H1 (cell line): ENCODE measurements around the gene CREG2. TPM values are rescaled to one million over a fixed set of nuclear protein-coding genes. Genes with fewer than 3 reads are reported as not detected.

Experiments used
- CHD2 ChIP-seq: IDR thresholded peaks from 2 replicates; pipeline ENCODE4 v1.6.1; 2012; ENCODE audit warnings: low read length, improper control_type of control experiment
- EP300 ChIP-seq, 2 experiments: IDR thresholded peaks; 1 replicate in 1 of 2; 2 replicates in 1 of 2; pipeline ENCODE4 v1.6.1; 2011 to 2012; ENCODE audit warnings: low read depth in 2 of 2, low read length in 2 of 2, mild to moderate bottlenecking in 2 of 2, borderline replicate concordance in 1 of 2, inconsistent platforms in 1 of 2, moderate library complexity in 1 of 2
- JUN ChIP-seq: IDR thresholded peaks from 2 replicates; pipeline ENCODE4 v1.6.1; 2011; ENCODE audit warnings: low read depth, mild to moderate bottlenecking, improper control_type of control experiment, low read length
- NANOG ChIP-seq: IDR thresholded peaks from 2 replicates; pipeline ENCODE4 v1.6.1; 2011; ENCODE audit warnings: low read length, low read depth, mild to moderate bottlenecking, inconsistent platforms; ENCODE audit not compliant: insufficient read depth, poor library complexity, severe bottlenecking
- RAD21 ChIP-seq, 2 experiments: IDR thresholded peaks in 1 of 2; conservative IDR thresholded peaks in 1 of 2; 2 replicates each; pipeline ENCODE4 v1.6.1; 2011; ENCODE audit warnings: low read depth in 2 of 2, low read length in 2 of 2, improper control_type of control experiment in 1 of 2, inconsistent platforms in 1 of 2, mild to moderate bottlenecking in 1 of 2, moderate library complexity in 1 of 2
- TEAD4 ChIP-seq: IDR thresholded peaks from 2 replicates; pipeline ENCODE4 v1.6.1; 2012; ENCODE audit warnings: low read depth, low read length, inconsistent platforms, mixed read lengths
- polyA plus RNA-seq, 7 experiments: library from polyadenylated mRNA; depleted of rRNA in 3 of 7; stranded (reverse) in 5 of 7; unstranded in 2 of 7; fragments of >200 nt in 5 of 7; fragments of 200-250 nt in 2 of 7; gene quantifications; 1 replicate in 5 of 7; 2 replicates in 1 of 7; 4 replicates in 1 of 7; pipeline versions ENCODE4 v1.2.1 to v1.2.3, GENCODE V29; 2011 to 2013; ENCODE audit warnings: missing spikeins in 2 of 7, mixed read lengths in 2 of 7
- total RNA-seq: library from RNA; stranded (reverse); fragmentation: NEBNext Ultra II Directional; extraction: Animal tissue kit (Norgen Biotek cat#: 25700); gene quantifications from 2 replicates; pipeline ENCODE4 v1.2.1, GENCODE V29; 2021
- TF ChIP-seq, protein P1 (sequence below): IDR thresholded peaks from 2 replicates; pipeline ENCODE4 v1.6.1; 2012; ENCODE audit warnings: low read length, inconsistent platforms
- TF ChIP-seq, protein P2 (sequence below): IDR thresholded peaks from 2 replicates; pipeline ENCODE4 v1.6.1; 2012; ENCODE audit warnings: inconsistent platforms

CREG2 gene
- total and polyA plus RNA-seq, 2 of the 8 experiments (the other 6 are each of a cell fraction or from before 2014, with no cell fraction given), result 2.0 to 2.2 TPM

DNA sequence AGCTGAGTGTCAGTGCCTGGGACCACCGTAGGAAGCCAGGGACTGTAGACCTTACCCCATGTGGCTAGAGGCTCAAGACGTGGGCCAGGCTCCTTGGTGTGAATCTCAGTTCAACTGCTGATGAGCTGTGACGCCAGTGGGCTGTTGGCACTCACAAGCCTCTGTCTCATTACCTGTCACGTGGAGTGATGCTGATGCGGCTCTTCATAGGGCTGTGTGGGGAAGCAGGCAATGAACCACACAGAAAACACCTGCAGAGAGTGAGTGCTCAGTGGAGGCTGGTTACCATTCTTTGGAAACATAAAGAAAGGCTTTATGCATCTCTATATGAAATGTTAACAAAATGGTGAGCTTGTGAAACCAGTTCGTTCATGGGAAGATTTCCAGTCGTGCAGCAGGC is 36.1 kb downstream of the CREG2 start (continued):
- TF ChIP-seq EP300 (IDR thresholded peaks at IDR 0.05; ENCODE audit: borderline replicate concordance in 1 of 2, low read depth in 2 of 2, low read length in 2 of 2) (no peak), JUN (no peak), CHD2 (no peak), NANOG (no peak), RAD21 (IDR thresholded peaks at IDR 0.05 in 1 of 2, conservative IDR thresholded peaks at IDR 0.05 in 1 of 2; ENCODE audit: low read depth in 2 of 2, low read length in 2 of 2) (no peak), TEAD4 (no peak)
- TF ChIP-seq, protein P1, sequence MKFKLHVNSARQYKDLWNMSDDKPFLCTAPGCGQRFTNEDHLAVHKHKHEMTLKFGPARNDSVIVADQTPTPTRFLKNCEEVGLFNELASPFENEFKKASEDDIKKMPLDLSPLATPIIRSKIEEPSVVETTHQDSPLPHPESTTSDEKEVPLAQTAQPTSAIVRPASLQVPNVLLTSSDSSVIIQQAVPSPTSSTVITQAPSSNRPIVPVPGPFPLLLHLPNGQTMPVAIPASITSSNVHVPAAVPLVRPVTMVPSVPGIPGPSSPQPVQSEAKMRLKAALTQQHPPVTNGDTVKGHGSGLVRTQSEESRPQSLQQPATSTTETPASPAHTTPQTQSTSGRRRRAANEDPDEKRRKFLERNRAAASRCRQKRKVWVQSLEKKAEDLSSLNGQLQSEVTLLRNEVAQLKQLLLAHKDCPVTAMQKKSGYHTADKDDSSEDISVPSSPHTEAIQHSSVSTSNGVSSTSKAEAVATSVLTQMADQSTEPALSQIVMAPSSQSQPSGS, result no peak
- TF ChIP-seq, protein P2, sequence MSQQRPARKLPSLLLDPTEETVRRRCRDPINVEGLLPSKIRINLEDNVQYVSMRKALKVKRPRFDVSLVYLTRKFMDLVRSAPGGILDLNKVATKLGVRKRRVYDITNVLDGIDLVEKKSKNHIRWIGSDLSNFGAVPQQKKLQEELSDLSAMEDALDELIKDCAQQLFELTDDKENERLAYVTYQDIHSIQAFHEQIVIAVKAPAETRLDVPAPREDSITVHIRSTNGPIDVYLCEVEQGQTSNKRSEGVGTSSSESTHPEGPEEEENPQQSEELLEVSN, result no peak
